K562 (cell line): ENCODE results near the gene AMOT. TPM values are rescaled to one million over a fixed set of nuclear protein-coding genes. Genes with fewer than 3 reads are reported as not detected.

Experiments
- ARNT ChIP-seq, 2 experiments: fragments of 450-650 bp; IDR thresholded peaks; 2 replicates each; pipeline ENCODE4 v1.6.1; 2016; ENCODE audit warnings: mild to moderate bottlenecking in 1 of 2
- BCOR ChIP-seq: fragments of 450-650 bp; IDR thresholded peaks from 2 replicates; pipeline ENCODE4 v1.6.1; 2016
- GTF2B ChIP-seq: IDR thresholded peaks from 2 replicates; pipeline ENCODE4 v1.6.1; 2011; ENCODE audit not compliant: insufficient read length; ENCODE audit errors: extremely low read depth
- MITF ChIP-seq: IDR thresholded peaks from 2 replicates; pipeline ENCODE4 v1.6.1; 2014; ENCODE audit warnings: antibody characterized with exemption
- NFYB ChIP-seq: IDR thresholded peaks from 2 replicates; pipeline ENCODE4 v1.6.1; 2011; ENCODE audit warnings: mild to moderate bottlenecking, moderate library complexity; ENCODE audit not compliant: insufficient read length; ENCODE audit errors: extremely low read depth
- SAFB2 ChIP-seq: fragments of 200-400 bp; formaldehyde crosslinking; IDR thresholded peaks from 2 replicates; pipeline ENCODE4 v1.6.1; 2018; ENCODE audit warnings: borderline replicate concordance, low read length, low read depth, moderate library complexity; ENCODE audit not compliant: severe bottlenecking
- TEAD4 ChIP-seq, 2 experiments: sonication (generic) in 1 of 2; formaldehyde crosslinking in 1 of 2; IDR thresholded peaks; 2 replicates each; pipeline versions ENCODE4 v1.6.1 to v1.8.0; 2012 to 2022; ENCODE audit warnings: borderline replicate concordance in 1 of 2, inconsistent platforms in 1 of 2, low read length in 1 of 2, mild to moderate bottlenecking in 1 of 2, missing genetic modification reagents in 1 of 2
- ZNF174 ChIP-seq: fragments of 250-450 bp; sonication (Bioruptor Pico); IDR thresholded peaks from 2 replicates; pipeline ENCODE4 v1.4.0; 2020; ENCODE audit warnings: mild to moderate bottlenecking
- ZNF318 ChIP-seq, 2 experiments: fragments of 450-650 bp; IDR thresholded peaks; 2 replicates each; pipeline ENCODE4 v1.6.1; 2016; ENCODE audit warnings: mild to moderate bottlenecking in 2 of 2, borderline replicate concordance in 1 of 2, low read depth in 1 of 2, moderate library complexity in 1 of 2
- polyA plus RNA-seq, 8 experiments: library from polyadenylated mRNA; depleted of rRNA in 4 of 8; stranded (reverse) in 5 of 8; unstranded in 3 of 8; fragments of >200 nt; fragmentation: Nextera tagmentation in 2 of 8; fragmentation: Illumina TruSeq in 1 of 8; extraction: Ambion mirVana in 2 of 8; extraction: Trizol in 1 of 8; gene quantifications; 2 replicates each; pipeline versions ENCODE4 v1.2.1 to v1.2.3, GENCODE V29; 2011 to 2014; ENCODE audit warnings: inconsistent platforms in 1 of 8, missing spikeins in 1 of 8
- total RNA-seq, 7 experiments: library from RNA; depleted of rRNA in 6 of 7; stranded (reverse); fragments of >200 nt in 6 of 7; fragmentation: Illumina TruSeq in 2 of 7; extraction: Trizol in 2 of 7; gene quantifications; 2 replicates each; pipeline versions ENCODE4 v1.2.1 to v1.2.3, GENCODE V29; 2011 to 2021; ENCODE audit warnings: low replicate concordance in 1 of 7

AMOT gene
- total and polyA plus RNA-seq, 9 of the 15 experiments (the other 6 are each of a cell fraction or from before 2014, with no cell fraction given), result 0.04 TPM; not detected in 8

DNA sequence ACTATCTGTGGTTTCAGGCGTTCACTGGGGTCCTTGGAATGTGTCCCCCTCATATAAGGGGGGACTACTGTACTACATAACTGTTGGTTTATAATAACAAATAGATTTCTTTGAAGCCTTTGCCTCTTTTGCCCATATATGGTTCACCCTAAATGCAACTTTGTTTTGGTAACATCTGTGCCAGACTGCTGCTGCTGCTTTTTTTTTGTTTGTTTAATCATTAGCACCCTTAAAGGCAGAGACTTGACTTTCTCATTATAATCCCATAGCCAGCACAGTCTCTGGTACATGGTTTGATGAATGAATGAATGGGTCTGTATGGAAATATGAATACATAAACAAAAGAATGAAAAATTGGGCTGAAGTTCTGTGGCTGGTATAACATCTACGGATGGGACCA lies 80.7 kb downstream of the AMOT start (continued):
- TF ChIP-seq ZNF318 (IDR thresholded peaks at IDR 0.05; ENCODE audit: borderline replicate concordance in 1 of 2, low read depth in 1 of 2) (no peak), BCOR (no peak), SAFB2 (no peak), NFYB (no peak), GTF2B (no peak), TEAD4 (IDR thresholded peaks at IDR 0.05; ENCODE audit: low read length) (no peak), TEAD4 (CRISPR knock-in tag; IDR thresholded peaks at IDR 0.05; ENCODE audit: borderline replicate concordance) (no peak), ZNF174 (no peak), MITF (no peak), ARNT (IDR thresholded peaks at IDR 0.05) (no peak)
